Neural crest cell (in vitro differentiated cells): ENCODE measurements around the gene LSMEM2. TPM values are rescaled to one million over a fixed set of nuclear protein-coding genes. Genes with fewer than 3 reads are reported as not detected.

Experiments
- DNase-seq: peaks from one replicate; pipeline ENCODE4 v3.0.0; 2021; ENCODE audit warnings: low read depth, mixed read lengths, low spot score
- H3K27ac Mint-ChIP-seq: one replicate; pipeline ENCODE4 v1.8.0; 2021; ENCODE audit warnings: mild to moderate bottlenecking, mixed read lengths; ENCODE audit not compliant: unreplicated experiment
- H3K27me3 Mint-ChIP-seq: 2 replicates; pipeline ENCODE4 v1.8.0; 2021; ENCODE audit warnings: low read depth, mild to moderate bottlenecking, mixed read lengths
- H3K36me3 Mint-ChIP-seq: 2 replicates; pipeline ENCODE4 v1.8.0; 2021; ENCODE audit warnings: low read depth, mild to moderate bottlenecking, mixed read lengths
- H3K4me1 Mint-ChIP-seq: 2 replicates; pipeline ENCODE4 v1.8.0; 2021; ENCODE audit warnings: mixed read lengths
- H3K4me3 Mint-ChIP-seq: one replicate; pipeline ENCODE4 v1.8.0; 2021; ENCODE audit warnings: mild to moderate bottlenecking, mixed read lengths
- H3K9me3 Mint-ChIP-seq: 2 replicates; pipeline ENCODE4 v1.8.0; 2021; ENCODE audit warnings: mixed read lengths
- CTCF ChIP-seq: fragments of 200-600 bp; sonication (generic); conservative IDR thresholded peaks from 2 replicates; pipeline ENCODE4 v1.5.0; 2021; ENCODE audit warnings: antibody characterized with exemption, mild to moderate bottlenecking
- total RNA-seq: library from RNA; stranded (reverse); gene quantifications from 2 replicates; pipeline ENCODE4 v1.2.1, GENCODE V29; 2021

Gene LSMEM2
- total RNA-seq, 1 donor from 2014 or later = not detected

GRCh38 chr3:50237754-50238548 lies 40.9 kb upstream of the LSMEM2 start:
- TF ChIP-seq CTCF = no peak
- peak; percentile 49 for DNase-seq
- Mint-ChIP-seq H3K4me3 (peak overlapping the region; percentile 98), H3K9me3 (no peaks in the 10 kb centered on the region), H3K36me3 (no peaks in the 10 kb centered on the region), H3K4me1 (peaks cover 74% of the 10 kb centered on the region), H3K27ac (peak overlapping the region; percentile 96), H3K27me3 (peaks cover 3% of the 10 kb centered on the region)

GRCh38 chr3:50238549-50239026 lies 40.3 kb upstream of the LSMEM2 start:
- Mint-ChIP-seq H3K4me1 (peaks cover 69% of the 10 kb centered on the region), H3K4me3 (peak overlapping the region; percentile 98), H3K27ac (peak overlapping the region; percentile 62), H3K27me3 (peaks cover 3% of the 10 kb centered on the region), H3K36me3 (no peaks in the 10 kb centered on the region), H3K9me3 (no peaks in the 10 kb centered on the region)
- no peak for TF ChIP-seq CTCF
- no peak for DNase-seq

GRCh38 chr3:50239649-50240048 lies 39.2 kb upstream of the LSMEM2 start:
- peak overlapping the region; percentile 84 for H3K27ac Mint-ChIP-seq
- H3K27me3 Mint-ChIP-seq = peaks cover 3% of the 10 kb centered on the region
- TF ChIP-seq CTCF = no peak
- H3K36me3 Mint-ChIP-seq = no peaks in the 10 kb centered on the region
- H3K9me3 Mint-ChIP-seq = no peaks in the 10 kb centered on the region
- DNase-seq = no peak
- H3K4me1 Mint-ChIP-seq = peaks cover 75% of the 10 kb centered on the region
- H3K4me3 Mint-ChIP-seq = peak overlapping the region; percentile 98

GRCh38 chr3:50241163-50241562 lies 37.7 kb upstream of the LSMEM2 start:
- H3K9me3 Mint-ChIP-seq = no peaks in the 10 kb centered on the region
- H3K36me3 Mint-ChIP-seq = no peaks in the 10 kb centered on the region
- H3K4me1 Mint-ChIP-seq = peaks cover 81% of the 10 kb centered on the region
- H3K4me3 Mint-ChIP-seq = peak overlapping the region; percentile 89
- H3K27me3 Mint-ChIP-seq = no peaks in the 10 kb centered on the region
- peak; percentile 80 for DNase-seq
- no peak for TF ChIP-seq CTCF
- peak overlapping the region; percentile 98 for H3K27ac Mint-ChIP-seq

- H3K36me3 Mint-ChIP-seq = no peaks in the 10 kb centered on the region
- H3K4me3 Mint-ChIP-seq = peak overlapping the region; percentile 89
- peaks cover 82% of the 10 kb centered on the region for H3K4me1 Mint-ChIP-seq
- DNase-seq = no peak
- no peaks in the 10 kb centered on the region for H3K9me3 Mint-ChIP-seq
- no peak for TF ChIP-seq CTCF
- peak overlapping the region; percentile 98 for H3K27ac Mint-ChIP-seq
- no peaks in the 10 kb centered on the region for H3K27me3 Mint-ChIP-seq
Measured at GRCh38 chr3:50241713-50242380, 37.0 kb upstream of the LSMEM2 start.
